Measurements from ENCODE around the gene IGF1R.

The IGF1R gene

GRCh38 chr15:98875309-98875708, 227.0 kb downstream of the IGF1R start:
- H3K4me1 ChIP-seq (ENCODE audit: insufficient read depth, poor library complexity, severe bottlenecking) = peaks cover 75% of the 10 kb centered on the region
- H3K27me3 ChIP-seq (ENCODE audit: insufficient read depth, poor library complexity, severe bottlenecking) = no peaks in the 10 kb centered on the region
- peak overlapping the region; percentile 100 for H3K27ac ChIP-seq (ENCODE audit: poor library complexity, severe bottlenecking)
- no peaks in the 10 kb centered on the region for H3K9me3 ChIP-seq (ENCODE audit: severe bottlenecking)
- no peak overlapping the region for H3K4me3 ChIP-seq (ENCODE audit: severe bottlenecking)
- no peak for TF ChIP-seq CTCF (IDR thresholded peaks at IDR 0.05; ENCODE audit: poor library complexity, severe bottlenecking)
- H3K36me3 ChIP-seq (ENCODE audit: low read depth) = no peaks in the 10 kb centered on the region
- ATAC-seq (ENCODE audit: low read depth) = no peak
- DNase-seq (ENCODE audit: low spot score) = no peak

GRCh38 chr15:98876451-98877369, 228.4 kb downstream of the IGF1R start:
- ATAC-seq (ENCODE audit: low read depth) = no peak
- peaks cover 75% of the 10 kb centered on the region for H3K4me1 ChIP-seq (ENCODE audit: insufficient read depth, poor library complexity, severe bottlenecking)
- no peaks in the 10 kb centered on the region for H3K36me3 ChIP-seq (ENCODE audit: low read depth)
- no peak for TF ChIP-seq CTCF (IDR thresholded peaks at IDR 0.05; ENCODE audit: poor library complexity, severe bottlenecking)
- H3K9me3 ChIP-seq (ENCODE audit: severe bottlenecking) = no peaks in the 10 kb centered on the region
- no peak overlapping the region for H3K4me3 ChIP-seq (ENCODE audit: severe bottlenecking)
- H3K27me3 ChIP-seq (ENCODE audit: insufficient read depth, poor library complexity, severe bottlenecking) = no peaks in the 10 kb centered on the region
- peak overlapping the region; percentile 100 for H3K27ac ChIP-seq (ENCODE audit: poor library complexity, severe bottlenecking)
- no peak for DNase-seq (ENCODE audit: low spot score)

- Histone ChIP-seq H3K9me3 (ENCODE audit: severe bottlenecking) (no peaks in the 10 kb centered on the region), H3K4me1 (ENCODE audit: insufficient read depth, poor library complexity, severe bottlenecking) (peaks cover 65% of the 10 kb centered on the region)
These were observed 229.8 kb downstream of the IGF1R start for GRCh38 chr15:98878172-98878571.

GRCh38 chr15:98878862-98879261, 230.5 kb downstream of the IGF1R start:
- DNase-seq (ENCODE audit: low spot score) (no peak), ATAC-seq (ENCODE audit: low read depth) (no peak)
- no peak overlapping the region for H3K4me3 ChIP-seq (ENCODE audit: severe bottlenecking)
- H3K27ac ChIP-seq (ENCODE audit: poor library complexity, severe bottlenecking) = peak overlapping the region; percentile 100
- H3K27me3 ChIP-seq (ENCODE audit: insufficient read depth, poor library complexity, severe bottlenecking) = no peaks in the 10 kb centered on the region
- peaks cover 58% of the 10 kb centered on the region for H3K4me1 ChIP-seq (ENCODE audit: insufficient read depth, poor library complexity, severe bottlenecking)
- H3K36me3 ChIP-seq (ENCODE audit: low read depth) = no peaks in the 10 kb centered on the region
- no peaks in the 10 kb centered on the region for H3K9me3 ChIP-seq (ENCODE audit: severe bottlenecking)
- TF ChIP-seq CTCF (IDR thresholded peaks at IDR 0.05; ENCODE audit: poor library complexity, severe bottlenecking) = no peak

More at GRCh38 chr15:98878172-98878571, 229.8 kb downstream of the IGF1R start:
- TF ChIP-seq CTCF (IDR thresholded peaks at IDR 0.05; ENCODE audit: poor library complexity, severe bottlenecking) = no peak
- Histone ChIP-seq H3K27ac (ENCODE audit: poor library complexity, severe bottlenecking) (peak overlapping the region; percentile 100), H3K27me3 (ENCODE audit: insufficient read depth, poor library complexity, severe bottlenecking) (no peaks in the 10 kb centered on the region), H3K4me3 (ENCODE audit: severe bottlenecking) (no peak overlapping the region), H3K36me3 (ENCODE audit: low read depth) (no peaks in the 10 kb centered on the region)
- DNase-seq (ENCODE audit: low spot score) (no peak), ATAC-seq (ENCODE audit: low read depth) (no peak)
